ENCODE data around the gene PPP1CA.

The PPP1CA gene

DNA sequence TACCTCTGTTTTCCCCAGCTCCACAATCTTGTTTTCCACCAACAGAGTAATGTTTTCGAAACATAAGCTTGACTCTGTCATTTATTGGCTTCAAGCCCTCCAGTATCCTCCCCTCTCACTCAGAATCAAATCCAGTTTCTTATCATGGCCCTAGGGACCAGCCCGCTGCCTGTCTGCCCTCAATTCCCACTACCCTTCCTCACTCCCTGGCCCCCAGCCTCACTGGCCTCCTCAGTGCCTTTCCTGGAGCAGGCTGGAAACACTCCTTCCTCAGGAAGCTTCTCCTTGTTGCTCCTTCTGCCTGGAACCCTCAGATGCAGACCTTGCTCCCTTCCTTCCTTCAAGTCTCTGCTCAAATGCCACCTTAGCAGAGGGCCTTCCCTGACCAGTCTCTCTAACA lies 52.2 kb downstream of the PPP1CA start:
- no peak for DNase-seq

DNA sequence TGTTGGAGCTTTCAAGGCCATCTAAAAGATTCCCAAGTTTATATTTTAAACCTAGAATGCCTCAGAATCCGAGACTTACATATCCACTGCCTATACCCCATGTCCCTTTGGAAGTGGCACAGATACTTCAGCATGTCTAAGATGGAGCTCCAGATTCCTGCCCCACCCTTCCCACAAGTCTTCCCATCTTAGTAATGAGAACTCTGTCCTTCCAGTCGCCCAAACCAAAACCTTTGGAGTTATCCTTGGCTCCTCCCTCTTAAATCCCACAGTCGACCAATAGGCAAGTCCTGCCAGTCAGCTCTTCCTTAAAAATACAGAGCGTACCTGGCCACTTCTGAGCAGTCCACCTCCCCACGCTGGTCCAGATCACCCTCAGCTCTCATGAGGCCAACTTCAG lies 52.6 kb downstream of the PPP1CA start:
- DNase-seq, result no peak

Data from activated T-cell treated with anti-CD3 and anti-CD28 coated beads, Interleukin-2, amount 50 U/mL, for 48 hours (primary cell).